Right ventricle myocardium superior (tissue), 1 donor: ENCODE data around the gene PHIP. TPM values are rescaled to one million over a fixed set of nuclear protein-coding genes. Genes with fewer than 3 reads are reported as not detected.

Source experiments
- ATAC-seq: fragments of 200-7000 bp; cut with Tn5 transposase; one replicate; pipeline ENCODE4 v1.9.1; 2020; ENCODE audit warnings: mild to moderate bottlenecking; ENCODE audit not compliant: poor library complexity
- DNase-seq: peaks from one replicate; pipeline ENCODE4 v3.0.0-alpha.2; 2020
- intact Hi-C: fragments of 100-400 bp; cut with DNase I; formaldehyde crosslinking; loops from one replicate; pipeline ENCODE4 v1.11.2; 2022
- total RNA-seq: library from RNA; stranded (reverse); fragmentation: NEBNext Ultra II Directional; extraction: Animal tissue kit (Norgen Biotek cat#: 25700); gene quantifications from one replicate; pipeline ENCODE4 v1.2.1, GENCODE V29; 2021
- donor health status: DM: no; HTN: yes; CAD: no; lungs with severe emphysema.

The PHIP gene
- total RNA-seq, 1 donor from 2014 or later = 13.3 TPM

- no peak for DNase-seq
Measured at GRCh38 chr6:79033279-79033678, 44.8 kb downstream of the PHIP start.

GRCh38 chr6:79031821-79032590, 46.0 kb downstream of the PHIP start:
- intact Hi-C loops = no loop called here
- DNase-seq (no peak), ATAC-seq (no peak)

More at GRCh38 chr6:79033279-79033678, 44.8 kb downstream of the PHIP start:
- ATAC-seq = no peak
- intact Hi-C loops = no loop called here

GRCh38 chr6:79030511-79030910, 47.5 kb downstream of the PHIP start:
- DNase-seq (no peak), ATAC-seq (no peak)
- intact Hi-C loops = no loop called here

- intact Hi-C loops = no loop called here
- DNase-seq = no peak
- ATAC-seq = no peak
Measured at GRCh38 chr6:79030023-79030422, 48.0 kb downstream of the PHIP start.

- DNase-seq (no peak), ATAC-seq (no peak)
- intact Hi-C loops = no loop called here
Measured at GRCh38 chr6:79028641-79029314, 49.3 kb downstream of the PHIP start.

- ATAC-seq (no peak), DNase-seq (no peak)
- intact Hi-C loops = no loop called here
Measured at GRCh38 chr6:79011940-79012339, 66.1 kb downstream of the PHIP start.

- ATAC-seq = peak; percentile 54
- intact Hi-C loops = no loop called here
- no peak for DNase-seq
Measured at GRCh38 chr6:79010422-79010821, 67.6 kb downstream of the PHIP start.

GRCh38 chr6:79009819-79010218, 68.2 kb downstream of the PHIP start:
- ATAC-seq (peak; percentile 66), DNase-seq (no peak)
- intact Hi-C loops = loop anchor here (10.0 kb wide), 1 partner anchor 55 kb away; no protein-coding TSS in a partner anchor

GRCh38 chr6:79005497-79005896, 72.6 kb downstream of the PHIP start:
- ATAC-seq (no peak), DNase-seq (no peak)
- intact Hi-C loops = loop anchor here (10.0 kb wide), 1 partner anchor 51 kb away; no protein-coding TSS in a partner anchor

GRCh38 chr6:79005024-79005423, 73.0 kb downstream of the PHIP start:
- intact Hi-C loops = loop anchor here (10.0 kb wide), 1 partner anchor 50 kb away; no protein-coding TSS in a partner anchor
- ATAC-seq (no peak), DNase-seq (no peak)

- intact Hi-C loops = loop anchor here (10.0 kb wide), 1 partner anchor 49 kb away; no protein-coding TSS in a partner anchor
- no peak for ATAC-seq
Measured at GRCh38 chr6:79004239-79004638, 73.8 kb downstream of the PHIP start.

GRCh38 chr6:79001415-79001814, 76.6 kb downstream of the PHIP start:
- intact Hi-C loops = loop anchor here (10.0 kb wide), 1 partner anchor 47 kb away; no protein-coding TSS in a partner anchor
- ATAC-seq = no peak
- no peak for DNase-seq

More at GRCh38 chr6:79004239-79004638, 73.8 kb downstream of the PHIP start:
- no peak for DNase-seq

- no peak for ATAC-seq
- no peak for DNase-seq
- intact Hi-C loops = loop anchor here (10.0 kb wide), 1 partner anchor 45 kb away; no protein-coding TSS in a partner anchor
Measured at GRCh38 chr6:78999737-79000136, 78.3 kb downstream of the PHIP start.

- DNase-seq (no peak), ATAC-seq (no peak)
- intact Hi-C loops = no loop called here
Measured at GRCh38 chr6:78995946-78996345, 82.1 kb downstream of the PHIP start.

- intact Hi-C loops = no loop called here
- no peak for ATAC-seq
- no peak for DNase-seq
Measured at GRCh38 chr6:78995346-78995745, 82.7 kb downstream of the PHIP start.

- ATAC-seq (no peak), DNase-seq (no peak)
- intact Hi-C loops = no loop called here
Measured at GRCh38 chr6:78993955-78994354, 84.1 kb downstream of the PHIP start.

- intact Hi-C loops = no loop called here
- ATAC-seq = no peak
- DNase-seq = no peak
Measured at GRCh38 chr6:78989191-78989590, 88.9 kb downstream of the PHIP start.

GRCh38 chr6:78986161-78986560, 91.9 kb downstream of the PHIP start:
- no peak for DNase-seq
- intact Hi-C loops = no loop called here
- ATAC-seq = no peak

GRCh38 chr6:78984225-78984950, 93.7 kb downstream of the PHIP start:
- intact Hi-C loops = no loop called here
- DNase-seq (no peak), ATAC-seq (peak; percentile 97)
